Erythroblast (primary cell): ENCODE results near the gene SLIT1.

ENCODE experiments used
- GATA1 ChIP-seq: IDR thresholded peaks from 2 replicates; pipeline ENCODE4 v1.6.1; 2011; ENCODE audit warnings: low read depth, mild to moderate bottlenecking, control low read depth, low read length, moderate library complexity
- POLR2A ChIP-seq: IDR thresholded peaks from 2 replicates; pipeline ENCODE4 v1.6.1; 2011; ENCODE audit warnings: mild to moderate bottlenecking, low read length

GRCh38 chr10:96982149-96982930, 203.4 kb downstream of the SLIT1 start:
- TF ChIP-seq POLR2A (no peak), GATA1 (no peak)
